ENCODE results near the gene UVRAG.

UVRAG gene

DNA sequence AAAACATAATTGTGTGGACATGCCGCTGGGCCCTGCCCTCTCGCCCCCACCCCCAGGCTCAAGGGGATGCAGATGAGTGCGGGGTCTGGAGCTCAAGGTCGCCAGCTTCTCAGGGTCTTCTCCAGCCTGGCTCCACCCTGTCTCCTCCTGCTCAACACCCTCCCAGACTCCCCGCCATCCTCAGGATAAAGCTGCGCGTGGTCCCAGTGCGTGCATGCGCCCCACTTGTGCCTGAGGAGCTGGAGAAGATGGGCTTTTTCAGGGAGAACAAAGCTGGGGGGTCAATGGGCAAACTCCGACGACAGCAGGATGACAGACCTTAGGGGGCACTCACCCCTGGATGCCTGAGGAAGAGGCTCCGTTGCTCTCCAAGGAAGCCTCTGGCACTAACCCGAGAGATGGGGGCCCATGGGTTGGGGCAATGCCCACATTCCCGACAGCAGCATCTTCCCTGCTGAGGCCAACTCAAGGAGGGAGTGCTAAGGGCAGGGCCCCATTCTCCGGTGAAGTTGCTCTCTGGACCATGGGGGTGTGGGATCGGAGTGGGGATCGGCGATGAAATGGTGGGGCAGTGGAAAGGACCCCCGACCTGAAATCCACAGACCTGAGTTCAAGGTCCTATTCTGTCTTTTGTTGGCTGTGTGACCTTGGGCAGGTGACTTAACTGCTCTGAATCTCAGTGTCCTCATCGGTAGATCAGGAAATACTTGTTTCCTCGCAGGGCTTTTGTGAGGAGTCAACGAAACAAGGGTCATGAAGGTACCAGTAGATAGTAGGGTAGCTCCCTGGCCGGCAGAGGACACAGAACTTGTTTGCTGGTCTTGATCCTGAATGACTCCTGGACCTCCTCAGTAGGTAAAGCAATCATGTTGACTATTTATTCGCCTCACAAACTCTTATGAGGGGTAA lies 343.6 kb downstream of the UVRAG start:
- DNase-seq: no peak

DNA sequence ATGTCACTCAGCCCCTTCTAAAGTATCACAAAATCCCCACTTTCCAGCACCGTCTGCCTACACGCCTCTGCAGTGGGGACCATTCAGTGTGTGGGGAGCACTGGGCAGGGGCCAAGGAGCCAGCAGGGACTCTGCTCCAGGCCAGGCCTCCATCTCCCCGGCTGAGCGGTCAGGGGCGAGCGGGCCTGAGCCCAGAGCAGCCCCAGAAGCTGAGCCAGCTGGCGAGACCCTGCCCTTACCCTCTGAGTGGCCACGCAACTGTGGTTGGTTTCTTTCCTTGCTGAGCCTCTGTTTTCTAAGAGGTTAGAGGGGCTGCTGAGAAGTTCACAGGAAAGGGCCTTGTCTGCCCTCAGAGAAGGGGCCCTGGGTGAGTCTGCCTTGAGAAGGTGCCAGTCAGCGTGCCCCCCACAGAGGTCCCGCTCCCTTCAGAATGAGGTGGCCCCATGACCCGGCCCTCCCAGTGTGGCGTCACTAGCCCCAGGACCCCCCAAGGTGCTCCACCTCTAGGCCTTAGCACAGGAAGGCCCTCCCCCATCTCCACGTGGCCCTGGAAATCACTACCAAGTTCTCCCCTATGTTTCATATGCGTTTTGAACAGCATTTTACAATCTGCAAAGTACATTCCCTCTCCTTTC lies 344.4 kb downstream of the UVRAG start:
- no peak for DNase-seq

DNA sequence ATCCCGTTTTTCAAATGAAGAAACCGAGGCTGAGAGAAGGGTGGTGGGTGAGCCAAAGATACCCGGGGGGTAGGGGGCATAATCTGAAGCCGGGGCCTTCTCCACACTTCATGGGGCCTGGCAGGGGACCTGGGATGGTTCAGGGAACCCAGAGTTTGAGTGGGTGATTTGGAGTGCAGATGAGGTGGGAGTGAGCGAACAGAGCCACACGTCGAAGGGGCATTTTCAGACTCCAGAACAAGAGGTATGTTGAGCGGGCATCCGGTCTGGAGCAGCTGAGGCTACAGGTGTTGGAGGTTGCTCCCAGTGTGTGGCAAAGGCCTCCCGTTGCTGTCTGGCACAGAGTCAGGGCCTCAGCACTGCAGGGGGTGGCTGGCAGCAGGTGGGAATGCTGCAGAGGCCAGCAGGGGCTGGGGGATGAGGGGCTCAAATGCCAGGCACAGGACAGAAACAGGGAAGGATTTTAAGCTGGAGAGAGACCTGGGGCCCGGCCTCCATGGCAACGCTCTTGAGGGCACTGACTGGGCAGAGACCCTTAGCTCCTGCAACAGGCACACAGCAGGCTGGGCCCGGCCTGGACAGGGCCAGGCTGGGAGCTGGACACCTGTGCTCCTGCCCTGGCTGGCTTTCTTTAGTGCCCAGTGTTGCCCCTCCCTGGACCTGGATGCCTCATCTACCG lies 345.1 kb downstream of the UVRAG start:
- no peak for DNase-seq

DNA sequence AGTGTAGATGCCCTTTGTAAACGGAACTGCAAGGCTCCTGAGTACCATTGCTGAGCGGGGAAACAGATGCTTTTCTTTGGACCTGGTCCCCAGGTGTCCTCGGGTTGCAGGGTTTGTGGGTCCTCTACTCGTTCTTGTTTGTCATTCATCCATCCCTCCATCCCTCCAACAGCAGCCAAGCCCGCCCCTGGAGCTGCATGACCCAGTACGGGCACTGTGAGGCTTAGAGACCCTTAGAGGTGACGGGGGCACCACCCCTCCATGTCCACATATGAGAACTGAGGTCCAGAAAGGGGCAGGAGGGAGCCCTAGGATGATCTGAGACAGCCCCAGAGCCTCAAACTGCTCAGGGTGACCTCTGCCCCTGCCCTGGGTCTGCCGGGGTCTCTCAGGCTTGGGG lies 345.8 kb downstream of the UVRAG start:
- DNase-seq: no peak

DNA sequence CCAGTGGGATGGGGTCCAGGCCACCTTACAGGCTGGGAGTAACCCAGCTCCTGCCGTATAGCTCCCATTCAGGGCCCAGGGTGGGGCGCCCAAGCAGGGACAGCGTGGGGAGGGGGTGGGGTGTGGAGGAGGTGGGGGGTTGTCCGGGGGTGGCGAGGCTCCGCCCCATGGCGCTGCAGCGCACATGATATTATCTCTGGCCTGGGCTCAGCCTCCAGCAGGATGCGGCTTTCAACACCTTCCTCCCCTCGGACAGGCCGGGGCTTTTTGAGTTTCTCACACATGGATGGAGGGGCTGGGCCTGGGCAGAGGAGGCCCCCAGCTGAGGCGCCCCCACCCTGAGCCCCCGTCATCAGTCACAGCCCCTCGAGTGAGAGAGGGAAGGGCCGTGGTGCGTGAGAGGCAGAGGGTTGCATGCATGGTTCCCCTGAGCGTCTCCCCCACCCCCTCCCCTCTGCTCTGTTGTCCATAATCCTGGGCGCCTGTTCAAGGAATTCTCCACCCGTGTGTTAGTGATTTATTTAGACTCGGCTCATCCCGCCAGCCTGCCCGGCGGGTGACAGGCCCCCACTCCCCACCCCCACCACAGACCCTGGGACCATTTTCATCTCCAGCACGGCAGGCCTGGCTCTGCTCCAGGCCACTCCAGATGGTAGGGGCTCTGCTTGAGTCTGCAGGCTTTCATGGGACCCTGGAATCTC lies 346.4 kb downstream of the UVRAG start:
- no peak for DNase-seq

DNA sequence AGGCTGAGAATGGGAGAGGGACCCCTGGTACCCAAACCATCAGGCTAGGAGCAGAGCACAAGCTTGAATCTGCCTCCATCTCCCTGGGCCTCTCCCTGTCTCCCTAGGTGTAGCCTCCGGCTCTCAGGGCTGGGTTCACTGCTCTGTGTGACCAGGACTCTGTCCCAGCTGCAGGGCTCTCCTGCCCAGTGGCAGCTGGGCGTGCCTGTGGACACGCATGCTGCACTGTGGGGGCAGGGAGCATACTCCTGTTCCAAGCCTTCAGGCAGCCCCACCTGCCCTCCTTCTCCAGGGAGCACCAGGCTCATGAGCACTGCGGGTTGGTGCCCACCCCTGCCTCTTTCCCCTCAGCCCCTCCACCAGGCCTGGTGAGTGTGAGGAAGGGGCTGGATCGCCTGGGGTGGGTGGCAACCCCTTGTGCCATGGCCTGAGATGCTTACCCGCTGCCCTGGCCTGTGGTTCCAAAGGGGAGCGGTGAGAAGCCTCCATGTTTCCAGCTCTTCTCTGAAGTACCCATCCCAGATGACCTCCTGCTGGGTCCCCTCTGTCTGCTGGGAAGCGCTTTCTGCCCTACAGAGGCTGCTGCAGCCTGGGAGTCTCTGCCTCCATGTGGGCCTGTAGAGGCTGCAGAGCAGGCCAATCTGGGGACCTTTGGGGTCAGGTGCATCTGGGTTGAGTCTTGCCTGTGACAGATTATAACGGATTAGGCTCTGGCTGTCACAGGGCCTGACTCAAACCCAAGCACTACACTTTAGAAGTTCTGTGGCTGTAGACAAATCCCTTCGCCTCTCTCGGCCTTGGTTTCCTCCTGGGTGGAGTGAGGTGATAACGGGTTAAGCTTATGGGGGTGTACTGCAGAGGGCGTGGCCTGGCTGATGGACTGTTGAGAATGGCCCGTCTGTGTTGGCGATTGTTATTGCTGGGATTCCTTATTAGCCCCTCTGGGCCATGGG lies 347.6 kb downstream of the UVRAG start:
- DNase-seq: no peak

DNA sequence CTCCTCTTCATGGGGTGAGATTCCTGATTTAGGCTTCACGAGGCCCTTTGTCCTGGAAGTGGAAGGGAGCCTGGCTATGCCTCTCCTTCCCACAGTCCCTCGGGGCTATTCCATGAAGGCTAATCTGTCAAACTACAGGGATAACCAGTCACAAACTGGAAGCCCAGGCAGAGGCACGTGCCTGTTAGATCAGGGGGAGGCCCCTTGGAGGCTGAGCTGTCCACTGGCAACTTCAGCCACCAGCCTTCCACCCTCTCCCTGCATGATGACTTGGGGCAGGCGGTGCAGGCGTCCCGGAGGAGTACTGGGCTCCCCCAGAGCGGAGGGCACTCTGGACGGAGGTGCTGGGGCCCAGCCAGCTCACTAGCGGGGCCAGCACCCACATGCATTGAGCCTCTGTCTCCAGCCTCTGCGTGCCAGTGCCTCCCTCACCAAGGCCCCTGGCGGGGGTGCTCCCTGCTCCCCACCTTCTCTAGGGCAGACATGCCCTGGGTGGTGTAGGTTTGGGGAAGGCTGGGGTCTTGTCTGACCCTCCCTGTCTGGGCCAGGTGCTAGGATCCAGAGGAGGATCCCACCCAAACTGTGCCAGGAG lies 348.4 kb downstream of the UVRAG start:
- no peak for DNase-seq

DNA sequence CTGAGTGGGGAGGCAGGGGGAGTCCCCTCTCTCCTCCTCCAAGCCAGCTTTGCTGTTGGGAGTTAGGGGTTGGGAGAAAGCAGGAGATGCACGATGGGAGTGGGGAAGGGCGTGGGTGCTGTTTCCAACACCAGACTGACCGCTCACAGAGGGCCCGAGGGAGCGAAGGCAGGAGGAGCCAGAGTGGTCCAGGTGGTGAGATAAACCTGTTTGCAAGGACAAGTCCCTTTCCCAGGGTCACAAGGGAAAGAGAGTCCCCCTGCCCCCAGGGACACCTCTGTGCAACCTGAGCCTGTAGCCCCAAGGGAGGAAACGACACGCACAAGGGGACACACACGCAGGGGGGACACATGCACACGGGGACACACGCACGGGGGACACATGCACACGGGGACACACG lies 349.1 kb downstream of the UVRAG start:
- DNase-seq: no peak

DNA sequence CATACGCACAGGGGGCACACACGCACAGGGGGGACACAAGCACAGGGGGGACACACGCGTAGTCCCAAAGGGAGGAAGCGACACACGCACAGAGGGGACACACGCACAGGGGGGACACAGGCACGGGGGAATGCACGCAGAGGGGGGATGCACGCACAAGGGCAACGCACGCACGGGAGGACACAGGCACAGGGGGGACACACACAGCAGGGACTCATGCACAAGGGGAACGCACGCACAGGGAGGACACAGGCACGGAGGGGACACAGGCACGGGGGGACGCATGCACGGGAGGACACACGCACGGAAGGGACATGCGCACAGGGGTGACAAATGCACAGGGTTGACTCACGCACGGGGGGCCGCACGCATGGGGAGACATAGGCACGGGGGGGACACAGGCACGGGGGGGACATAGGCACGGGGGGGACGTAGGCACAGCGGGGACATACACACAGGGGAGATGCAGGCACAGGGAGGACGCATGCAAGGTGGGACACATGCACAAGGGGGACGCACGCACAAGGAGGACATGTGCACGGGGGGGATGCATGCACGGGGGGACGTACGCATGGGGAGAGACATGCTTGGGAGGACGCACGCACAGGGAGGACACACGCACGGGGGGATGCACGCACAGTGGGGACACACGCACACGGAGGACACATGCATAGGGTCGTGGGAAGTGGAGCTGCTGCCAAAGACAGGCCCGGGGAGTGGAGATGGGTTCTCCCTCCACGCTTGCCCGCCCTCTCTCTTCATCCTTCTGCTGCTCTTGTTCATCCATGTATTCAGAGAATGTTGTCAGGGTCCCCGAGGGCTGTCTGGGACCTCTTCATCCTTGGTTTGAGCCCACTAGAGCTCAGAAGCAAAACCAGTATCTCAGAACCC lies 350.1 kb downstream of the UVRAG start:
- DNase-seq: no peak

DNA sequence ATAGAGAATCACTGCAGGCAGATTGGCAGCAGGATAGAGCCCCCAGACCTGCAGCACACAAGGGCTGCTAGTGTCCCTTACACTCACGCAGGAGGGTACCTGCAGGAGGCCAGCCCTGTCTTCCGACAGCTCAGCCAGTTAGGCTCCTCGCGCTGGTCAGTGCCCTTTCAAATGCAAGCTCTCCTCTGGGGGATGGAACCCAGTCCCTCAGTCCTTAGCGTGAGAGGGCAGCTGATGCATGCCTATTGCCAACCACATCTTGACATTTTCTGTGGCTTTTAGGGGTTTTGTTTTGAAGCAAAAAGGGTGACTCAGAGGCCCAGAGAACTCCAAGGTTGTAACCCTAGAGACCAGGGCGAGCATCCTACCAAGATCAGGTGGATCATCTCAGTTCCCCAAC lies 351.3 kb downstream of the UVRAG start:
- peak; percentile 10 for DNase-seq

DNA sequence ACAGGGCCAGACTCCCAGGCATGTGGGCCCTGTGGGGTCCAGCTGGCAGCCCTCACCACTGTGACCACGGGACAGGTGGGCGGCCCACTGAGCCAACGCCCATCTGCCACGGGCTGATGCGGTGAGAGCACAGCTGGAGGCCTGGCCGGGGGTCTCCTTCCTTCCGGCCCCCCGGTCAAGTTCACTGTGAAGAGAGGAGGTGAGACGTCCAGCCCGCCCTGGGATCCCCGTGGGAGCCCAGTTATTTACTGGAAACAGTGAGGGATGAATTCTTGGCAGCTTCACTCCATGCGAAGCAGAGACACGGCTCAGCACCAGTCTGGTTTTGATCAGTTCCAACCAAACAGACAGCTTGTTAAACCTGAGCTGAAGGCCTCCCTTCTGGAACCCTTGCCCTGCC lies 352.6 kb downstream of the UVRAG start:
- DNase-seq: no peak

DNA sequence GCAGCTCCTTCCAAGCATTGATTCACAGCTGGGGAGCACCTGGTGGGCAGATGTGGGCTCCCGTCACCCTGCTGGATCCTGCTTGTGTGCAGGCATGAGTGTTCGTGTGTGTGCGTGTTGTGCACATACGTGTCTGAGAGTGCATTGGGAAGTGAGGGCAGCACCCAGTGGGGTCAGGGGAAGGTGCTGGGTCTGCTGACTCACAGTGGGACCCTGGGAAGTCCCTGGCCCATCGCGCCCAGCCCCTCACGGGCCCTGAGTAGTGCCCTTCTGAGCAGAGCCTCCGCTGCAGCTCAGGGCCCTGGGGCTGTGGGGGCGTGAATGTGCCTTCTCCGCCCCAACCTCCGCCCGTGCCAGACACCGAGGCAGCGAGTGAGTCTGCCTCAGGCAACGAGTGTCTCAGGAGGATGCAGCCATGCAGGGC lies 354.5 kb downstream of the UVRAG start:
- DNase-seq: no peak

DNA sequence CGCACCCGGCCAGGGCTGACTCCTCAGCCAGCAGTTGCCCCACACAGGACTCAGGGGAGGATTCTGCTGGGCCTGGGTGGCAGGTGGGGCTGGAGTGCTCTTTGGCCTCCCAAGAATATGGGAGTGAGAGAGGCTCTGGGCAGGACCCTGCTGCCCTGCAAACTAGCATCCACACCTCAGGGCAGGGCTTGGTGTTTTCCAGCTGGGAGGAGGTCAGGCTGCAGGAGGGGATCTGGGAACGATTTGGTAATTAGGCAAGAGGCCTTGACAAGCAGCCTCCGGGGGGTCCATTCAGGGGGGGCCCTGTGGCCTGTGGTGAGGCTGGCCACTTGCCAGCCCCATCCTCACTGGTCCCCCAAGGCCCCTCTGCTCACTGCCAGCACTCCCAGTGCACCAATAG lies 355.5 kb downstream of the UVRAG start:
- DNase-seq: no peak

DNA sequence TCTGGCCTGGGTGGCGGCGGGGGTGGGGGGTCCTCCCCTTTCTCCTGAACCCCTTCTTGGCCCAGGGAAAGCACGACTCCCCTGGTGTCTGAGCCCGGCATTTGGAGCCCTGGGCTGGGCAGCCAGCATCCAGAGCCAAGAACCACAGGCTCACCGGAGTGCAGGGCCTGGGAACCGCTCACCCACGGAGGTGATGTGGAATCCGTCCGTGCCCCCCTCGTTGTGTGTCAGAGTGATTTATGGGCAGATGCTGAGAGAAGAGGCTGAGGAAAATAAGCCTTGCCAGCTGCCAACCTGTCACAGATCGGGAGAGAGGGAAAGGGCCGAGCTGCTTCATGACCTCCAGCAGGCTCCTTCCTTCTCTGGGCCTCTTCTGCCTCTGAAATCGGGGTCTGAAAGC lies 357.6 kb downstream of the UVRAG start:
- no peak for DNase-seq

DNA sequence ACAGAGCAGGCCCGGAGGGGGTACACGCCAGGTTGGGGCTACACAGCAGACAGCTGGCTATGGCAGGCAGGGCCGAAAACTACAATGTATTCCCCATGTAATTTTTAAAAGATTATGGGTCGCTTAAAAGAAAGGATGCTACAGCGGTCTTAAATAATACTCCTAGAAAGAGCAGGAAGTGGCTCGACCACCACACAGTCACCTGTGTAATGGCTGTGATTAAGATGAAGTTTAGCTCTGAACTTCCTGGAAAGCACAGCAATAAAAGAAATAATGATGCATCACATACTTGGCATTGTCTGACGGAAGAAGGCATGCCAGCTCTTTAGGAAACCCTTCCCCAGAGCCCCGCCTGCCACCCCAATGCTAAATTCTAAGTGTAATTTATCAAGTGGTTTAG lies 358.7 kb downstream of the UVRAG start:
- no peak for DNase-seq

DNA sequence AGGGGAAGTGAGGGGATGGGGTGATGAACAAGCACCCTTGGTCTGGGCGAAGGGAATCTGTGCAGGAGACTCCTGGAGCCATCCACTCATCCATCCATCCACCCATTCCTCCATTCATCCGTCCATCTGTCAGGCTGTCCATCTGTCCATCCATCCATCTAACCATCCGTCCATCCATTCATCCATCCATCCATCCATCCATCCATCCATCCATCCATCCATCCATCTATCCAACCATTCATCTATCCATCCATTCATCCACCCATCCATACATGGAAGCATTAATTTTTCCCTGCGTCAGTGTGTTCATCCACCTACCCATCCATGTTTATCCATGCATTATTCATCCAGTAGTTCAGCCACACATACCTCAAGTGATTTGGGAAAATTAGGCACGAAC lies 359.3 kb downstream of the UVRAG start:
- no peak for DNase-seq

DNA sequence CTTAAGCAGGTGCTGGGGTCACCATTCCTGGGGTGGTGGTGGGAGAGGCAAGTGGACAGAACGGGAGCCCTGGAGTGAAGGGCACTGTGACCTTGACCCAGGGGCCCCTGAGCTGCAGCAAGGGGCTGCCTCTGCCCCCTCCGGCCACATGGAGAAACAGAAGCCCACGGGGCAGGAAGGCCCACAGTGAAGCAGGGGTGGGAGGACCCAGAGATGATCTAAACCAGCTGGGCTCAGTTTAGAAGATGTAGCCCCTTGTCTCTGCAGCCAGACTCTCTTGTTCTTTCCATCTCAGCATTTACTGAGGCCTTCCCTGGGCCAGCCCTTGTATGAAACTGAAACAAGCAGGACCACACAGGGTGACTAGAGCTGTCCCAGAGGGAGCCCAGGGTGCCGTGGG lies 360.8 kb downstream of the UVRAG start:
- DNase-seq: no peak

DNA sequence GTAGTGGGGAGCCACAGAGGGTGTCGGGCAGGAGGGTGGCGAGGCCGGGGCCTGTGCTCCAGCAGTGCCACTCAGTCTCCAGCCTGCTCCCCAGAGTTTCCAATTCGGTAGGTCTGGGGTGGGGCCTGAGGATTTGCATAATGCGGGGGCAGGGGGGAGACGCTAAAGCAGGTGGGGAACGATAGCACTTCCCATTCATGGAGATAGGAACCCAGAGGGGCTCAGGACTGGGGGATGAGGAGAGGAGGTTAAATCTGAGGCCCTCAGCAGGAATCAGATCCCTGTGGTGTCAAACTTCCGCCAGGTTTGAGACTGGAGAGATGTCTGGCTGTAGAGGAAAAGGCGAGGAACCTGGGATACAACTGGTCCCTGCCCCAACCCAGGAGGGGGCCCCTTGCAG lies 361.5 kb downstream of the UVRAG start:
- no peak for DNase-seq

DNA sequence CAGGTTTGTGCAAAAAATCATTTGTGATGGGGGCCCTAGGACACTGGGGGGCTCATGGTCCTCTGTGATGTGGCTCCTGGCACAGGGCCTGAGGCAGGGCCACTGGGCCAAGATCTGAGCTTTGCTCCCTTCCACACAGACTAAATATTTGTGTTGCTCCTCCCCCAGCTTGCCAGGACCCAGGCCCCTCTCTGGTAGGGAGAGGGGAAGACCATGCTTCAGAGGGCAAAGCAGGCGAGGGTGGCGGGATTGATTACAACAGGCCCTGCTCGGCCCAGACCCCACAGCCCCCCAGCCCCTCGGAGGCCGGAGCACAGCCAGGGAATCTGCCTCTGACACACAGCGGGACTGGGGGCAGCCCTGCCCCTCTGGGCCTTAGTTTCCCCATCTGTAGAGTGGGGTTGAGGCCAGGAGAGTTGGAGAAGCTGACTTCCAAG lies 362.3 kb downstream of the UVRAG start:
- DNase-seq: no peak

DNA sequence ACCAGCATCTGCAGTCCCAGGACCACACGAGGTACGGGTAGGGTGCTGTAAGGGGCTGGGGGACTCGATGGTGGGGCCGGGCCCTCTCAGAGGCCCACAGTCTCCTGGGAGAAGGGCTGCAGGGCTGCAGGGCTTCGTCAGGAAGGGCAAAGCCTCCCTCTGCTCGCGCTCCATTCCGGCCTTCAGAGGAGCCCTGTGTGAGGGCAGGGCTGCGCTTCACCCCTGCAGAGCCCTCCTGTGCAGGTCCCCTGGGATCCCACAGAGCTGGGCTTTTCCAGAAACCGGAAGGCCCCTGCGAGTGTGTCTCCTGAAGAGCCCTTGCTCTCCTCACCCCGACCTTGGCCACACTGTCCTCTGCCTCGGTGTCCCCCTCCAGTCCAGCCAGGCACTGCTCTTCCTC lies 364.1 kb downstream of the UVRAG start:
- DNase-seq: no peak

DNA sequence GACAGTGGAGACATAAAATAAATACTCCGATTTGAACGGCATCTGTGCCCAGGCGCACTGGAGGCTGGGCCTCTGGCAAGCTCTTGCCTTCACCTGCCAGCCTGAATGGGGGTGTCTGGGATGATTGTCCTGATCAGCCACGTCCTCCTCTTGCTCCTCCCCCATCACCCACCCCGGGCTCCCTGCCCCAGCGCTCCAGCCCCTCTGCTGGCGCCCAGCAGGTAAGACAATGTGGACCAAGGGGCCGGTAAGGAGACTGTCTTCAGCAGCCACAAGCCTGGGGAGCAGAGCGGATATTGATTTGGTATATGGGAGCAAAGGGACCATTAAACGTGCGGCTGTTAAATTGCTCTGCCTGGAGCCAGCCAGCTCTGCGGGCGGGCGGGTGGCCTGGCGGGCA lies 366.4 kb downstream of the UVRAG start:
- no peak for DNase-seq

Measured in stimulated activated CD4-positive, alpha-beta T cell treated with anti-CD3 and anti-CD28 coated beads, Interleukin-4, amount 100 ng/mL, for 24 hours (primary cell).